ENCODE measurements around the gene ZG16B. TPM values are rescaled to one million over a fixed set of nuclear protein-coding genes. Genes with fewer than 3 reads are reported as not detected.

ZG16B gene
- total RNA-seq, 1 donor from 2014 or later, result not detected

- no peak for DNase-seq (ENCODE audit: low spot score)
- intact Hi-C loops (cut with DNase I), result no loop called here
These were observed 30.3 kb upstream of the ZG16B start for GRCh38 chr16:2799859-2800226.

DNA sequence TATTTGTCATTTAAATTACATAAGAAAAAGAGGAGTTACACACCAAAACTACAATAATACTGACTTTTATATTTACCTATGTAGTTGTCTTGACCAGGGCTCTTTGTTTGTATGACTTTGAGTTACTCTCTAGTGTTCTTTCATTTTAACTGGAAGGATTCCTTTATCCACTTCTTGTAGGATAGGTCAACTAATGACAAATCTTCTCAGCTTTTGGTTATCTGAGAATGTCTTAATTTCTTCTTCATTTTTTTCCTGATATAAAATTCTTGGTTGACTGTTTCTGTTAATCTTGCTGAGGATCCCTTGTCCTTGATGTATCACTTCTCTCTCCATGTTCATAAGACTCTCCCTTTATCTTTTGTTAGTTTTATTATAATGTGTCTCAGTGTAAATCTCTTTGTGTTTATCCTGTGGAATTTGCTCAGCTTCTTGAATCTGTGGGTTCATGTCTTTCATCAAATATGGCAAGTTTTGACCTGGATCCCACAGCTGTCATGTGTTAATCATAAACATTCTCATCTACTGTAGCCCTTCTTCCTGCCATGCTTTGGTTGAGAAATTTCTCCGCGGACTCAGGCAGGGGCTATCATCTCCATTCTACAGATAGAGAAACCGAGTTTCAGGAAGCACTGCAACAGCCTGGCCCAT is 26.4 kb upstream of the ZG16B start:
- intact Hi-C loops (cut with DNase I), result no loop called here
- no peak for DNase-seq (ENCODE audit: low spot score)

GRCh38 chr16:2804728-2805127 is 25.4 kb upstream of the ZG16B start:
- DNase-seq (ENCODE audit: low spot score), result no peak
- intact Hi-C loops (cut with DNase I), result no loop called here

GRCh38 chr16:2806286-2806685 is 23.8 kb upstream of the ZG16B start:
- intact Hi-C loops (cut with DNase I), result no loop called here

GRCh38 chr16:2808181-2808580 is 21.9 kb upstream of the ZG16B start:
- intact Hi-C loops (cut with DNase I), result no loop called here
- DNase-seq (ENCODE audit: low spot score), result no peak

More at GRCh38 chr16:2806286-2806685, 23.8 kb upstream of the ZG16B start:
- DNase-seq (ENCODE audit: low spot score), result no peak

GRCh38 chr16:2809149-2809760 is 20.8 kb upstream of the ZG16B start:
- intact Hi-C loops (cut with DNase I), result no loop called here
- no peak for DNase-seq (ENCODE audit: low spot score)

- intact Hi-C loops (cut with DNase I), result no loop called here
- DNase-seq (ENCODE audit: low spot score), result no peak
These were observed 19.5 kb upstream of the ZG16B start for GRCh38 chr16:2810651-2811050.

GRCh38 chr16:2811703-2812471 is 18.2 kb upstream of the ZG16B start:
- DNase-seq (ENCODE audit: low spot score), result no peak
- intact Hi-C loops (cut with DNase I), result no loop called here

DNA sequence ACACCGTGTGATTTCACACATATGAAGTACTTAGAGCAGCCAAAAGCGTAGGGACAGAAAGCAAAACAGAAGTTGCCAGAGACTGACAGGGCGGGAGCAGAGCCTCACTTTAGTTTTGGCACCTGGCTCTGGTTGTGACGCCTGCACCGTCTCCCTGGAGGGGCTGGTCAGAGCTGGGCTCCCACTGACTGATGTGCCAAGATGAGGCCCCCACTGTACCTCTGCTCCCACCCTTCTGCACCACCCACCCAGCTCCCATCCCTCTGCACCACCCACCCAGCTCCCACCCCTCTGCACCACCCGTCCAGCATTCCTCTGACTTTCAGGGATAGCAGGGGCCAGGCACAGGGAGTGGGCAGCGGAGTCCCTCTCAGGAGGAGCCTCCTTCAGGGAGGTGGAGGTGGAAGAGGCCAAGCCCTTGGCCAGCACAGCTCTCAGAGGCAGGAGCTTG is 16.3 kb upstream of the ZG16B start:
- peak; percentile 57 for DNase-seq (ENCODE audit: low spot score)
- intact Hi-C loops (cut with DNase I), result no loop called here

DNA sequence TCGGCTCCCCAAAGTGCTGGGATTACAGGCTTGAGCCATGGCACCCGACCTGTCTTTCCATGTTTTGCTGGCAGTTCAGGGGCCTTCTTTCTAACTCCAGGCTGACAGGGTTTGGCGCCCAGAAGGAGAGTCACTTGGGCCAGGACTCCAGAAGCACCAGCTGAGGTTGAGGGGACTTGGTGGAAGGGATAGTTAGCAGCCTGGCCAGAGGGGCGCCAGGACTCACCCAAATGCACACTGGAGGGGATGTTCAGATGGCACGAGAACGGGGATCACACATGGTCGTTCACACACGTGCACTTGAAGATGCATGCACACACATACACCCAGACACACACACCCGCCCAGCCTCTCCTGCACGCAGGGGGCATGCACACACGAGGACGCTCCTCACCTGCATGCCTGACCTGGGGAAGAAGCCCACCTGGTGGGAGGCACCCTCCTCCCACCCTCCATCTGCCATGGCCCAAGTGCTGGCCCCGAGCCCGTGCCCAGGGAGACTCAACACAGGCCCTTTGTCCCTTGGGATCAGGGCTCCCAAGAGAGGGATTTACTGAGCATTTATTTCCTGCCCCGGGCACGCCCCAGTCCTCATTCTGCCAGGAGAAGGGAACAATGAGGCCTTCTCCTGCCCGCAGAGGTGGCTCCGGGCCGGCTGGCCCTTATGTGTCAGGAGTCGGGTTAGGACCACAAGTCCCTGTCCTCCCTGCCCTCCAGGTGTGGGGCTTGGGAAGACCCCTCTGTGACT is 15.4 kb upstream of the ZG16B start:
- DNase-seq (ENCODE audit: low spot score), result no peak
- intact Hi-C loops (cut with DNase I), result no loop called here

GRCh38 chr16:2815299-2815771 is 14.8 kb upstream of the ZG16B start:
- DNase-seq (ENCODE audit: low spot score), result no peak
- intact Hi-C loops (cut with DNase I), result no loop called here

DNA sequence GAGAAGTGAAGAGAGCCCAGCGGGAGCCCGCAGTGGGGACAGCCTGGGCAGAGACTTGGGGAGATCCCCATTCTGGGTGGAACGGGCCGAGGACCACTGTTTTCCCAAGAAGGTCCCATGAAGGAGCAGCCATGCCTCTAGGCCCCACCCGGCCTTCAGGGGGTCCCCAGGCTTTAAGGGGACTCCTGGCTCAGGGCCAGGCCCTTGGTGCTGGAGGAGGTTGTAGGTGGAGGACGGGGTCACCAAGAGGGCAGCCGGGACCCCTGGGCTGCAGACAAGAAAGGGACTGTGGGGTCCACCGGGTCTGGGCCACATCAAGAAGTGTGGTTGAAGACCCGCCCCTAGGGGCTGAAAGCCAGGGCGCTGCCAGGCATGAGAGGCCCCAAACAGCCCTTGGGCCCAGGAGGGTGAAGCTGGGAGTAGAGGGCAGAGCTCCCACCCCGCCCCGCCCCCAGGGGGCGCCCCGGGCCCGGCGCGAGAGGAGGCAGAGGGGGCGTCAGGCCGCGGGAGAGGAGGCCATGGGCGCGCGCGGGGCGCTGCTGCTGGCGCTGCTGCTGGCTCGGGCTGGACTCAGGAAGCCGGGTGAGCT is 13.3 kb upstream of the ZG16B start, which contains the start of gene PRSS21:
PRSS21 (plus strand) TSS at position 487 of the 589 bp plus-strand sequence; CDS start at position 519, 32 bp downstream.
- DNase-seq (ENCODE audit: low spot score), result peak; percentile 33
- intact Hi-C loops (cut with DNase I), result no loop called here

GRCh38 chr16:2817340-2818271 is 12.5 kb upstream of the ZG16B start:
- peak; percentile 70 for DNase-seq (ENCODE audit: low spot score)
- intact Hi-C loops (cut with DNase I), result no loop called here

GRCh38 chr16:2818272-2818876 is 11.7 kb upstream of the ZG16B start:
- peak; percentile 51 for DNase-seq (ENCODE audit: low spot score)

GRCh38 chr16:2819179-2819938 is 10.7 kb upstream of the ZG16B start:
- peak; percentile 66 for DNase-seq (ENCODE audit: low spot score)
- intact Hi-C loops (cut with DNase I), result no loop called here

More at GRCh38 chr16:2818272-2818876, 11.7 kb upstream of the ZG16B start:
- intact Hi-C loops (cut with DNase I), result no loop called here

DNA sequence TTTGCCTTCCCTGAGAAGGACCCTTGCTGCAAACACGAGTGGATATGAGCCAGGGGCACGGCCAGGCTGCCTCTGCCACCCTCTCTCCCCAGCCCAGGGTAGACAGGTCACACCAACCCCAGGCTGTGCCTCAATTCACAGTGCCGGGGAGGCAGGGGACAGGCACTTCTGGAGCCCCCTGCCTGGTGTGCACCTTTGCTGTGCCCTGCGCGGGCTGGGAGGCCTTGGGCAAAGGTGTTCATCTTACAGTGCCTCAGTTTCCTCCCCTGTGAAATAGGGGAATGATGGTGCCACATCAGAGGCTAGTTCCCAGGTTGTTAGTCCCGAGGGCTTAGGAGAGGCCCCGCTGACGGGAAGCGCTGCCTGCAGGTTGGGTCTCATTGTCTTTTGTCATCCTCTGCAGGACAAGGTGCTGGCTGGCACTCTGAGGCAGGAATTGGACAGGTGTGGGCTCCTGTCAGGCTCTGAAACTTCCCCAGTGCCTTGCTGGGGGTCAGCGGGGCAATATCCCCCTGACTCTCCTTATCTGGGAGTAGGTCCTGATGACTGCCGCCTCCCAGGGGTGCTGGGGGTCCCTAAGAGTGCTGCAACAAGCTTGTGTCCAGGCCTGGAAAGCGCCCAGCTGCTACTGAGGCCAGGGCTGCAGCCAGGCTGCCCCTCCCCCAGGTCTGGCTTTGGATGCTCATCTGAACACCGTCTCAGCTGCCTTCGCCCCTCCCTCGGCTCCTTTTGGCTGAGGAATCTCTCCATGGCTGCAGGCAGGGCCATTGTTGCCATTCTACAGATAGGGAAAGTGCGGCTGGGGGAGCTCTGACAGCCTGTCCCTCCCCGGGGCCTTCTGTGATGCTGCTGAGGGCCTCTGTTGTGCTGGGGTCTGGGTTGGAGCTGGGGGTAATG is 9.9 kb upstream of the ZG16B start:
- intact Hi-C loops (cut with DNase I), result no loop called here
- peak; percentile 66 for DNase-seq (ENCODE audit: low spot score)

Data from cardiac septum (tissue), 1 donor.